GM18870 (cell line): ENCODE results near the gene ESR2.
"Not testable (repeated sequence)": the region's sequence is repeated elsewhere in the genome, so short reads cannot be mapped to it uniquely, and the experiment has no call there.

Source experiments
- ATAC-seq: cut with Tn5 transposase; IDR thresholded peaks from one replicate; pipeline ENCODE4 v1.9.1; 2021; ENCODE audit warnings: moderate library complexity; ENCODE audit not compliant: unreplicated experiment

ESR2 gene

DNA sequence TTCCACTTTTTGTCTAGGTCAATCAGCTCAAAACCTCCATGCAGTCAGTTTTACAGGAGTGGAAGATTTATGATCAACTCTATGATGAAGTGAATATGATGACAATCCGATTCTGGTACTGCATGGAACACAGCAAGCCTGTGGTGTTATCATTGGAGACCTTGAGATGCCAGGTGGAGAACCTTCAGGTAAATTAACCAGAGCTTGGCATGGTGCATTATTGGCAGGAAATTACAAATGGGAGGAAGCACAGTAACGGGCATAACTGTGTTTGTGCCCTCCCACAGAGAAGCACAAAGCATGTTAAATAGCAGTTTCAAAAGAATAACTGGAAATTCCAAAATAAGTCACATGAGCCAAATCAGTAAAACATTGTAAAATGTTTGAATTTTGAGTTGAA, 135.6 kb downstream of the ESR2 start:
- no peak for ATAC-seq

DNA sequence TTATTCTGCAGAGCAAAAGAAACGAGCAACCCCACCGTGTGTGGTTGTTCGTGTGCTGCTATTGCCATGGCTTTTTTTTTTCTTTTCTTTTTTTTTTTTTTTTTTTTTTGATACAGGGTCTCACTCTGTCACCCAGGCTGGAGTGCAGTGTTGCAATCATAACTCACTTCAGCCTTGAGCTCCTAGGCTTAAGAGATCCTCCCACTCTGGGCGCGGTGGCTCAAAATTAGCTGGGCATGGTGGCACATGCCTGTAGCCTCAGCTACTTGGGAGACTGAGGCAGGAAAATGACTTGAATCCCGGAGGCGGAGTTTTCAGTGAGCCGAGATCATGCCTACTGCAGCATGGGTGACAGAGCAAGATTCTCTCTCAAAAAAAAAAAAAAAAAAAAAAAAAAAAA, 144.2 kb downstream of the ESR2 start:
- ATAC-seq = no peak

DNA sequence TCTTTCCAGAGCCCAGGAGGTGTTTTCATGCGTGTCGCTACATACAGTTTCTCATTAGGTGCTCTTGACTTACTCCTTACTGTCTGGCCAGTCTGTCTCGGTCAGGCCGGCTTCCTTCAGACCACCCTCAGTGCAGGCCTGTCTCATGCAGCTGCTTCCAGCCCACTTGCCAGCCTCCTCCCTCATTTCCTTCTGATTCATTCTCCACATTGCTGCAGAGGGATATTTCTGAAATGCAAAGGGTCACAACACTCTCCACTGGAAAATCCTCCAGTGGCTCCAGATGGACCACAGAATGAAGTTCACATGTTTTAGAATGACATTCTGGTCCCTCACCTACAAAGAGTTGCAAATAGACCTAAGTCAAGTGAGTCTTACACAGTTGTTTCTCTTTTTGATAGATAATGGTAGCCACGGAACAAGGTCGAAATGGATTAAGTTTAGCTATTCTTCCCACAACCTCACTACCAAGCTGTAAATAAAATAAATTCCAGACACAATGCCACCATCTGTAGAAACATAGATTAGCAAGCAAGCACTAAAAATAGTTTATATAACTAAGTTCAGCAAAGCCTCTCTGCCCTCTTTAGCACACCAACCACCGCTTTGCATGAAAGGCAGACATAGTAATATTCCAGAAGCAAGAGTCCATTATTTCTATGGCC, 146.9 kb downstream of the ESR2 start:
- no peak for ATAC-seq

DNA sequence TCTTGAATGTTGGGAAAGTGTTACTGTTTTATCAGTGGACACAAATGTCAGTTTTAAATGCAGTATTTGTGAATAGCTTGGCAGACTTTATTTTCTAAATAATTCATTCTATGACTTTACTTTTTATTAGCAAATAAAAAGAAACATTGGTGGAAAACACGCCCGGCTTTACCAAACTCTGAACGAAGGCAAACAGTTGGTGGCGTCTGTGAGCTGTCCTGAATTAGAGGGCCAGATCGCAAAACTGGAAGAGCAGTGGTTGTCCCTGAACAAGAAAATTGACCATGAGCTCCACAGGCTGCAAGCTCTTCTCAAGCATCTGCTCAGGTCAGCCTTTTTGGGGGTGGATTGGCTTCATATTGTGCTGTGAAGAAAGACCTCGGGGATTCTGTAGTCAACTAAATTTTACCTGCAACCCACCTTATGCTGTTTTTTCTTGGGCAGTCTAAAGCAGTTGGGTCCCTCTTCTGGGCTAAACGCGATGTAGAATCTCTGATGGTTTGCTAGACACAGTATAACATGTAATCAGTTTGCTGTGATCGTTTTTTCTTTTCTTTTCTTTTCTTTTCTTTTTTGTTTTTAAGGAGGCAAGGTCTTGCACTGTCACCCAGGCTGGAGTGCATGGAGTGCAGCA, 156.4 kb downstream of the ESR2 start:
- no peak for ATAC-seq

DNA sequence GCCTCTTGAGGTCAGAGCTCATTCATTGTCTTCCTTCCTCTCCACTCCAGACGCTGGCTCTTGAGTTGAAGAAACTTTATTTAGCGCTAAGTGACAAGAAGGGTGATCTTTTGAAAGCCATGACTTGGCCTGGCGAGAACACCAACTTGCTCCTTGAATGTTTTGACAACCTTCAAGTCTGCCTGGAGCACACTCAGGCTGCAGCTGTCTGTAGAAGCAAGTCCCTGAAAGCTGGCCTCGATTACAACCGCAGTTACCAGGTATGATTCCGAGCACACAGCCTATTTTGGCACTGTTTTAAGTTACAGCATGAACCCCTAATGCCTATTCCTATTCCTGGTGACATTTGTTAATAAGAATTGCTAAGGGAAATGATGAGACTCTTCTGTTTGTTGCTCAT, 167.6 kb downstream of the ESR2 start:
- no peak for ATAC-seq

DNA sequence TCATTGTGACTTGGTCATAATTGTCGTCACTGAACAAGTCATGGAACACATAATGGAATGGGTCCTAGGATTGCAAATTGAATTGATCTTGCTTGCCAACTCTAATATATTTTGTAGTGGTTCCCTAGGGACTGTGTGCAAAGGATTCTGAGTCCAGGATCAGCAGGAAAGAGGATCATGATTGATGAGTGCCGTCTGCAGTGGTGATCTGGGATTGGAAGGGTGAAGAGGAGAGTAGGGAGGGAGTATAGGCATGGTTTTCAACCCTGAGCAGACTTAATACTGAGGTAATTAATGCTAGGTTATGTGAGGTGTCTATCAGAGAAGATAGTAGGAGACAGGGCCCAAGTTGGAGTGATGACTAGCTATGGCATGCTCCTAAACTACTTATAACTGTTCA, 168.9 kb downstream of the ESR2 start:
- no peak for ATAC-seq

DNA sequence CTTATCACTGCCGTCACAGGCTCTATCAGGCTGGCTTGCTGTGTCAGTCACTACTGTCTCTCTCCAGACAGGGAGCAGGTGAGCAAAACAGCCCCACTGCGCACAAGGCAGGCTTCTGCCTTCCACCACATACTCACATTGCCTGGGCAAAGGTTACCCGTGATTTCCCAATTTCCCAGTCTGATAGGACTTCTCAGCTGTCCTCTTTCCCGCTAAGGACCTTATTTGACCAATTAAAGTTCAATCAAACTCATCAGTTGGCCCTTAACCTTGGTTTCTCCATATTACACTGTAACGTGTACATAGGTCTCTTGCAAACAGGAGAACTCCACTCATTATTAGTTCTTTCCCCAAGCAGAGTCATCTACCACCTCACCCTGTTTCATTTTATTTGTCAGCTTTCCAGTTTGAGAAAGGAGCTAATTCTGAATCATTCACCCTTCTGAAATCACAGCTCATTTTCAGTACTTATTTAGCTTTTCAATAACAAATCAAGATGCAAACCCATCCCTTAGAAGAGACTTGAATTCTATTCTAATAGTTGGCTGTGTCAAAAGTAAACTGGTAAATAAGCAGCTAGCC, 170.8 kb downstream of the ESR2 start:
- no peak for ATAC-seq

DNA sequence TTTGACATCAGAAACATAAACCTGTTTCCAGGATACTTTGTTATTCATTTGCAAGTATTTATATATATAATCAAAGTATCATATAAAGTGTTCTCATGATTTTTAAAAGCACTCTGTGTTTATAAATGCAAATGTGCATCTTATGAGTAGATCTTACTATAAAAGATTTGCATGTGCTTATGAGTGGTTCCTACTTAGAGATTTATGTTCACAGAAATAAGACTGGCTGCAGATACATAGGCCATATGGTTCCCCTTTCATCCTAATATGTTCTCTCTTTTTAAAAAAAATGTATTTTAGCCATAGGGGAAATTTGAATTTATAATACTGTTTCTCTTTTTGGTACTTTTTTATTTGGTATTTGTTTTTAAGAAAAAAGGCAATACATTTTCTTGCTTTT, 174.2 kb downstream of the ESR2 start:
- no peak for ATAC-seq

DNA sequence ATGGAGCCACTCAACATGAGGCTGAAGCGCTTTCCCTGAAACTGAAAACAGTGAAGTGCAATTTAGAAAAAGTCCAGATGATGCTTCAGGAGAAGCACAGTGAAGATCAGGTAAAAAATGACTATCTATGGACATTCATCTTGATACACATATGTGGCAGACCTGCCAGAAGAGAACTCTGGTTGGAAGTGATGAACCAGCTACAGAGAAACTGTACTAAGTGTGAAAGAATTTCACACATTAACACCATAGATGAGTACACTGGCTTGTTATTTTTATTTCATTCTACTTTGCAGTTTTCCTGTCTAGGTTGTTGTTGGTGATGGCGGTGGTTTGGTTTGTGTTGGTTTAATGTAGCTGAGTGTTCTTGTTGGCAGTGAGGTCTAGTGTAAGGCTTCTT, 174.7 kb downstream of the ESR2 start:
- ATAC-seq = no peak

DNA sequence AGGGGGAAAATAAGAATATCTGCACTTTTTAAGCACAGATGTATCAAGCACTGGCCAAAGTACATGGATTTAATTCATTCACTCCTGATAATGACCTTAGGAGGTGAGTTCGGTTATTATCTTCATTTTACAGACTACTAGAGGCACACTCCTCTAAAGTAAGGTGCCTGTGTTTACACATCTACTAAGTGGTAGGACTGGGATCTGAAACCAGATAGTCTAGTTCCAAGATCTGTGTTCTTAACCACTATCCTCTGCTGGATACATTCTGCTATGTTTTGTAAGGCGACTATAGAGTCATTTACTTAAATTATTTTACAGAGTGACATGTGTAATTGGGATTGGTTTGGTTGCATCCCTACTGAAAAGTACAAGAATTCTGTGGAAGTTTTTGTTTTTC, 175.3 kb downstream of the ESR2 start:
- ATAC-seq = no peak

DNA sequence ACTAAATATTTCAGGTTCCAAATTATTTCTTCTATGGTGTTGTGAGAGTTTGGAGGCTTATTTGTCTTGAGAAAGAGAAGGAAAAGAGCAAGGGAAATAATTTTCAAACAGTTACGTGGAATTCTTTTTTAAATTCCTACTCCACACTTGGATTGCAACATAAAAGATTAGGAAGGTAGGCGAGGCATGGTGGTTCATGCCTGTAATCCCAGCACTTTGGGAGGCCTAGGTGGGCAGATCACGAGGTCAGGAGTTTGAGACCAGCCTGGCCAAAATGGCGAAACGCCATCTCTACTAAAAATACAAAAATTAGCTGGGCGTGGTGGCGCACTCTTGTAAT, 175.8 kb downstream of the ESR2 start:
- not testable (repeated sequence) for ATAC-seq

DNA sequence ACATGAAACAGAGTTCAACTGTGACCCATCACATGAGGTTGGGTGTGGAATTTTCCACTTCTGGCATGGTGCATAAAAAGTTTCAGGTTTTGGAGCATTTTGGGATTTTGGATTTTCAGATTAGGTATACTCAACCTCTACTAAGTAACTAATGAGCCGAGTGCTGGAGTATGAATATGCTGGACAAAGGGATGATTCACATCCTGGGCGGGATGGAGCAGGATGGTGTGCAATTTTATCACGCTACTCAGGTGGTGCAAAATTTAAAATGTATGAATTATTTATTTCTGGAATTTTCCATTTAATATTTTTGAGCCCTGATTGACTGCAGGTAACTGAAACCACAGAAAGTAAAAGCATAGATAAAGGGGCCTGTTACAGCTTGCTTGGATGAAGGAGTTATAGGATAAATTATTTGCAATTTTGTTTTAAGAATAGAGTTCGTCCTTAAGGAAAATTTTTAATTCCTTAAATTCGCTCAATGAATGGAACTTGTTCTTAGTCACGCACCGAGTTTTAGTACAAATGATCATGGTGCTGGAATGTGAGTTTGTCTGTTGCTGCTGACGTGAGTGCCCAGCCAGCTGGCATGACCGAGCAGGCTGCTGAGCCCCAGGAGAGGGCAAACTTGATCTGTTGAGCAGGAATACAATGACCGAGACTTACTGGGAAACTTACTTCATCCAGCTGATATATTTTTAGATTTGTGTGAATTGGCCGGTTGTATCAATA, 176.3 kb downstream of the ESR2 start:
- ATAC-seq = no peak

DNA sequence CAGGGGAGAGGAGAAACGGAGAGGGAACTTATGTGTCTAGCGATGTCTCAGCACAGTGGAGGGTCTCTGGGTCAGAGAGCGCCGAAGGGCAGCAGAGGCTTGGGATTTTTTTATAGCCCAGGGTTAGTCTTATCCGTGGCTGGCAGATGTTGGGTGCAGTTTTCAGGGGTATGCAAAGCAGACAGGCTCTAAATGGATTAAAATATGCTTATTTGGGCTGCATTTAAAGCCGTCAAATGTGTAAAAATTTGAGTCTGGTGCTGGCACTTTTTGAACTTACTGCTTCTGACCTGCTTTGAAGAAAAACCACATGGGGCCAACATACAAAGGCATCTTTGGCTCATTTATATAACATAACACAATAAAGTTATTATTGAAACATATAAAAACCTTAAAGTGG, 178.8 kb downstream of the ESR2 start:
- no peak for ATAC-seq

DNA sequence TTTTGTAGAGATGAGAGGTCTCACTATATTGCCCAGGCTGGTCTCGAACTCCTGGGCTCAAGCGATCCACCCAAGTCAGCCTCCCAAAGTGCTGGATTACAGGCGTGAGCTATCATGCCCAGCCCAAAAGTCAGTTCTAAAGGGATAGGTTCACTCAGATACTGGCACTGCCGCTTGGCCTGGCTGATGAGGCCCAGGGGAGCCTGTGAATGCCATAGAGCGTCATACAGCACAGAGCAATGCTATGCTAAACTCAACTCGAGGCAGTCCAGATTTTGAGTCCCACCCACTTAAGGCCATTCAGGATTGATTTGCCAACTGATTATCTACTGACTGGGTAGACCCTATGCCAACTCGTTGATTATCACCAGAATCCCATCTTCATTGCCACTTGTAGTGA, 179.4 kb downstream of the ESR2 start:
- no peak for ATAC-seq

DNA sequence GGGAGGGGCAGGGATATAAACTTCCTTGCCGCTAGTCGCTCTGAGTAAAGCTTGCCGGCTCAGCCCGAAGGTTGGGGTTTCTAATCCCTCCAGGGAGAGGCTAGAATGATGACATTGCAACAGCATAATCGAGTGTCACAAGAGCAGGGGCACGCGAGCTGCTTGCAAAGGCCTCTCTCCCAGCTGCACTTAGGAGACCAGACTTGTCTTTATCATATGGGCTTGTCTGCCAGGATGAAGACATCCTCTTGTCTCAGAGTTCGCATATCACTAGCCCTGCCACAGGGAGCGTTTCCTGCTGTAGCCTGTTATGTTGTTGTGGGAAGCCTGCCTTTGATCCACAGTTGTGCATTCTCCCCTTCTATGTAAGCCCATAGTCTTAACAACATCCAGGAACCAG, 180.0 kb downstream of the ESR2 start:
- ATAC-seq = no peak

DNA sequence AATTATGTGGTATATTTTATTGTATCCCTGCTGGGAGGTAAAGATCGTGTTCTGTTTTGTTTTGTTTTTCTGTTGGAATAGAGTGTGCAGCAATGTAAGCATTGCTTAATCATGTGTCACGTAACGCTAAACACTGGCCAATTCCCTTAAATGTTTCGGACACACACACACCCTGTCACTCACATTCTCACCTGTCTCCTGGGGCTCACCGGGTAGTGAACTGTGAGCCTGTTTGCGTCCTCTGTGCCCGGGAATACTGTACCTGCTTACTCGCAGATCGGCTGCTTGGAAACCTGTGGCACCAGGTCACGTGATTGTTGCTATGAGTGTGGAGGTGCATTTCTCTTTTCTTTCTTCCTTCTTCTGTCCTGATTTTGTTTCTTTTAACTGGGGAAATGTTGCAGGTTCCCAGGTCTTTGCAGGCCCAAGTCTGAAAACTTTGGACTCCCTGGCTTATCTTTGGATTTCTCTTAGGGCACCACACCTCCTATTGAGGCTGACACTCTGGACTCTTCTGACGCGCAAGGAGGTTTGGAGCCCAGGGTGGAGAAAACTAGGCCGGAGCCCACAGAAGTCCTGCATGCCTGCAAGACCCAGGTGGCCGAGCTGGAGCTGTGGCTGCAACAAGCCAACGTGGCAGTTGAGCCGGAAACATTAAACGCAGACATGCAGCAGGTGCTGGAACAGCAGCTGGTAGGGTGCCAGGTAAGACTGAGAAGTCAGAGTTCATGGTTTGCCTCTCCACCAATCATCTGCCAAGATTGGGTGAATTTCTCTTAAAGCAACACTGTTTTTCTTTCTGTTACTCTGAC, 181.1 kb downstream of the ESR2 start:
- ATAC-seq = no peak

DNA sequence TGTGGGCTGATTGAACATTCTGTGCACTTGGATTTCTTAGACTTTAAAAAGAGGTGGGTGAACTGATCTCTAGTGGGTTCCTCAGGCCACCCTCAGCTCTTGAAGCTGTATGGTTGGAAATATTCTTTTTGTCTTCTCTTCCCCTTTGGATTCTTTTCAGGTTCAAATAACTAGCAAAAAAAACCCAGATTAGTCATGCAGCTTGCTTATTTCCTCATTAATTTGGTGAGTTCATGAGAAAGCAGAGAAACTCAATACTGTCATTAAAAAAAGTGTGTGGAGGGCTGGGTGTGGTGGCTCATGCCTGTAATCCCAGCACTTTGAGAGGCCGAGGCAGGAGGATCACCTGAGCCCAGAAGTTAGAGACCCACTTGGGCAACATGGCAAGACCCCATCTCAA, 183.4 kb downstream of the ESR2 start:
- ATAC-seq = no peak

DNA sequence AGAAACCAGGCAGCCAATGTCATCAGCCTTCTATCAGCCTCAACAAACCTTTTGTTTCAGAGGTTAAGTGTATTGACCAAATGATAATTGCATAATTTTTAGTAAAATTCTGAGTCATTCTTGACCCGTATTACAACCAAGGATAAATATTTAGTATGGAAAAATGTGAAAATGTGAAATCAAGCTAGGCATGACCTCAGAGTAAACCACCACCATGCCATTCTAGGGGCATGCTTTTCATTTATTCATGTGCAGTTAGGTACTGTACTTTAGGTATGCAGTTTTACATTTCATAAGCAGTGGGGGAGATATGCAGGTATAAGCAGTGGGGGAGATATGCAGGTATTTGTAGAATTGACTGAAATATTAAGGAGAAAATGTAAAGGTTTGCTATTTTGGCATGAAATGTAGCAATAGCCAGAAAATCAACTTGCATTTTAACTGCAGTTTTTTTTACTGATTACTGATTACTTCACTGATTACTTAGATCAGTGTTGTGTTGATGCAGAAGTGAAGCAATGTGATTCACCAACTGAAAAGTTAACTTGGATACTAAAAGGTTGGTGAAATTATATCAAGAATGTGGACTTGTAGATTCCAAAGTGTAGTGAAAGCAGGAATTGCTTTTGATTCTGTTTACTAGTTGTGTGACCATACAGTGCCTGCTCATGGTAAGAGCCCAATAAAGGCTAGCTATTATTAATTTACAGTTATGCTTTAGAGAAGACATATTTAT, 184.2 kb downstream of the ESR2 start:
- no peak for ATAC-seq

DNA sequence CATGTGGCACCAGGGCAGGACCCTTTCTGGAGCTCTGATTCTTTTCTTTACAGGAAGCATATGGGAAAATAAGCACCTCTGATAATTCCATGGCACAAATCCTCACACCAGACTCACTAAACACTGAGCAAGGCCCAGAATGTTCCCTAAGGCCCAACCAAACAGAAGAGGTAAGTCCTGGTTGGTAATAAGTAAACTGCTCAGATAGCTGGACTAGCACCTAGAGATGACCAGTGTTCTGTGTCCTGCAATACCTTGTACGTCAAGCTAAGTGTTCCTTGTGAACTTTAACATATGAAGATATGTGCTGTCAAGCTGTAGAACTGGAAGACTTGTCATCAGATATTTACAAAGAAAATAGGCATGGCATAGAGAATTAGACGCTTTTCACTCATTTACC, 186.7 kb downstream of the ESR2 start:
- ATAC-seq = no peak

DNA sequence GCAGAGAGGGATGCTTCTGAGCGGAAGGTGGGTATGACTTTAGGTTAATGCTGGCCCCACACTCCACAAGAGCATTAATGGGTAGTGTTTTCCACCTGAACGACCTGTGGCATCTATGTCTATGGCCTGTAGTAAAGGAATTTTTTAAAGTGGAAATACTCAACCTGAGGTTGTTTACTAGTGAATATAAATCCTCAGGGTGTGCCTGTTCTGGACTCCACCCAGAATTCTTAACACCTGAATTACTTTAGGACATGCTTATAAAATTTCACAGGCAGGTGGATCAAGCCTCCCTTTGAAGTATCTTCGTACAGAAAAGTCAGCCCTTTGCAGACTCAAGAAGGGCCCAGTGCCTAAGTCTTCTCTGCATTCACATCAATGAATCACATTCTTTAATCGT, 196.1 kb downstream of the ESR2 start:
- no peak for ATAC-seq

DNA sequence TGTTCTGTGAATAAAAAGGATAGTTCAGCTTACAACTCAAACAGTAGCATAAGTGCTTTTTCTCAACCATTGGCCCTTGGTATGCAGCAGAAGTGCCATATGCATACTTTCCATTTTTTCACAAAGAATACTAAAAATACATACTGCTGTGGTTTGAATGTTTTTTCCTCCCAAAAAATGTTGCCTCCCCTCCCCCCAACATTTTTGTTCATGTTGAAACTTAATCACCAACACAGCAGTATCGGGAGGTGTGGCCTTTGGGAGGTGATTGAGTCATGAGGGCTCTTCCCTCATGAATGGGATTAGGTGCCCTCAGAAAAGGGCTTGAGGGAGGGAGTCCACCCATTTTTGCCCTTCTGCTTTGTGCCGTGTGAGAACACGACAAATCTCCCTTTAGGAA, 198.6 kb downstream of the ESR2 start:
- no peak for ATAC-seq
